ENCODE results near the gene EFCC1.

The EFCC1 gene

GRCh38 chr3:128999102-128999501 lies 2.0 kb upstream of the EFCC1 start:
- no peak for TF ChIP-seq EZH2 (optimal IDR thresholded peaks at IDR 0.05; ENCODE audit: low read depth, low read length)
- no peak for TF ChIP-seq EZH2phosphoT487 (IDR thresholded peaks at IDR 0.05; ENCODE audit: low read length)
- TF ChIP-seq CTCF (IDR thresholded peaks at IDR 0.05; ENCODE audit: low read length): no peak
- Histone ChIP-seq H3K27ac (ENCODE audit: low read length) (no peak overlapping the region), H2AFZ (ENCODE audit: low read length) (no peak overlapping the region), H4K20me1 (ENCODE audit: insufficient read depth, low read length) (no peaks in the 10 kb centered on the region), H3K4me2 (ENCODE audit: low read depth, low read length) (no peak overlapping the region), H3K79me2 (ENCODE audit: low read length) (no peaks in the 10 kb centered on the region), H3K4me3 (ENCODE audit: low read length) (no peak overlapping the region), H3K9me2 (replicated peaks; ENCODE audit: insufficient read depth, low read length) (no peaks in the 10 kb centered on the region), H3K4me1 (ENCODE audit: low read length) (peaks cover 12% of the 10 kb centered on the region), H3K9ac (ENCODE audit: low read length) (no peak overlapping the region), H3K27me3 (replicated peaks; ENCODE audit: insufficient read depth, low read length) (peaks cover 40% of the 10 kb centered on the region), H3F3A (ENCODE audit: insufficient read depth, low read length) (no peaks in the 10 kb centered on the region), H3K36me3 (replicated peaks; ENCODE audit: insufficient read depth, low read length) (no peaks in the 10 kb centered on the region), H3K9me3 (replicated peaks; ENCODE audit: insufficient read depth, low read length) (no peaks in the 10 kb centered on the region)
- no peak for DNase-seq

- Histone ChIP-seq H3F3A (ENCODE audit: insufficient read depth, low read length) (no peaks in the 10 kb centered on the region), H4K20me1 (ENCODE audit: insufficient read depth, low read length) (no peaks in the 10 kb centered on the region), H3K4me3 (ENCODE audit: low read length) (no peak overlapping the region), H3K9me3 (replicated peaks; ENCODE audit: insufficient read depth, low read length) (no peaks in the 10 kb centered on the region), H3K9ac (ENCODE audit: low read length) (no peak overlapping the region), H3K36me3 (replicated peaks; ENCODE audit: insufficient read depth, low read length) (no peaks in the 10 kb centered on the region), H3K27me3 (replicated peaks; ENCODE audit: insufficient read depth, low read length) (peaks cover 40% of the 10 kb centered on the region), H3K4me1 (ENCODE audit: low read length) (peaks cover 13% of the 10 kb centered on the region), H2AFZ (ENCODE audit: low read length) (no peak overlapping the region), H3K4me2 (ENCODE audit: low read depth, low read length) (no peak overlapping the region), H3K27ac (ENCODE audit: low read length) (no peak overlapping the region), H3K9me2 (replicated peaks; ENCODE audit: insufficient read depth, low read length) (no peaks in the 10 kb centered on the region), H3K79me2 (ENCODE audit: low read length) (no peaks in the 10 kb centered on the region)
- no peak for TF ChIP-seq EZH2phosphoT487 (IDR thresholded peaks at IDR 0.05; ENCODE audit: low read length)
- no peak for TF ChIP-seq EZH2 (optimal IDR thresholded peaks at IDR 0.05; ENCODE audit: low read depth, low read length)
- no peak for TF ChIP-seq CTCF (IDR thresholded peaks at IDR 0.05; ENCODE audit: low read length)
- DNase-seq: no peak
Observed at GRCh38 chr3:129000742-129001100, 383 bp upstream of the EFCC1 start.

- Histone ChIP-seq H3K9me3 (replicated peaks; ENCODE audit: insufficient read depth, low read length) (no peaks in the 10 kb centered on the region), H3K27ac (ENCODE audit: low read length) (no peak overlapping the region), H3K9ac (ENCODE audit: low read length) (no peak overlapping the region), H2AFZ (ENCODE audit: low read length) (no peak overlapping the region), H3K36me3 (replicated peaks; ENCODE audit: insufficient read depth, low read length) (no peaks in the 10 kb centered on the region), H3K9me2 (replicated peaks; ENCODE audit: insufficient read depth, low read length) (no peaks in the 10 kb centered on the region), H3K4me1 (ENCODE audit: low read length) (peaks cover 22% of the 10 kb centered on the region), H3K79me2 (ENCODE audit: low read length) (no peaks in the 10 kb centered on the region), H3K27me3 (replicated peaks; ENCODE audit: insufficient read depth, low read length) (peaks cover 40% of the 10 kb centered on the region), H3F3A (ENCODE audit: insufficient read depth, low read length) (no peaks in the 10 kb centered on the region), H3K4me2 (ENCODE audit: low read depth, low read length) (peak overlapping the region; percentile 27; the same call in 1 of the 2 replicates), H3K4me3 (ENCODE audit: low read length) (peak overlapping the region; percentile 18; the same call in 1 of the 2 replicates), H4K20me1 (ENCODE audit: insufficient read depth, low read length) (no peaks in the 10 kb centered on the region)
- no peak for TF ChIP-seq EZH2 (optimal IDR thresholded peaks at IDR 0.05; ENCODE audit: low read depth, low read length)
- TF ChIP-seq EZH2phosphoT487 (IDR thresholded peaks at IDR 0.05; ENCODE audit: low read length): no peak
- TF ChIP-seq CTCF (IDR thresholded peaks at IDR 0.05; ENCODE audit: low read length): no peak
- DNase-seq: no peak
Observed at GRCh38 chr3:129001806-129002572, 885 bp downstream of the EFCC1 start.
